Tibial artery (tissue), 4 donors: Measurements from ENCODE around the gene SLC35E4.

ENCODE experiments used
- DNase-seq, 2 donors: peaks; one replicate each; pipeline ENCODE4 v3.0.0-alpha.2; 2019
- H3K27ac ChIP-seq, 2 donors: fragments of 200-600 bp; sonication (generic) in 1 of 2; 1 replicate in 1 of 2; 2 replicates in 1 of 2; pipeline ENCODE4 v1.5.1; 2018 to 2019; ENCODE audit warnings: mild to moderate bottlenecking in 1 of 2
- H3K27me3 ChIP-seq, 2 donors: fragments of 200-600 bp; sonication (generic) in 1 of 2; one replicate each; pipeline versions ENCODE4 v1.5.1 to v1.6.0; 2016 to 2019
- H3K36me3 ChIP-seq, 3 donors: fragments of 200-600 bp; sonication (generic) in 2 of 3; one replicate each; pipeline ENCODE4 v1.5.1; 2016 to 2019; ENCODE audit warnings: mild to moderate bottlenecking in 2 of 3
- H3K4me1 ChIP-seq, 4 donors: fragments of 200-600 bp; sonication (generic) in 2 of 4; 1 replicate in 3 of 4; 2 replicates in 1 of 4; pipeline ENCODE4 v1.5.1; 2016 to 2019
- H3K4me3 ChIP-seq, 2 donors: fragments of 200-600 bp; sonication (generic) in 1 of 2; 1 replicate in 1 of 2; 2 replicates in 1 of 2; pipeline ENCODE4 v1.5.1; 2018 to 2019; ENCODE audit warnings: mild to moderate bottlenecking in 2 of 2
- H3K9me3 ChIP-seq, 3 donors: fragments of 200-600 bp; sonication (generic) in 1 of 3; one replicate each; pipeline ENCODE4 v1.5.1; 2016 to 2019
- intact Hi-C: fragments of 100-400 bp; cut with DNase I; formaldehyde crosslinking; loops from one replicate; pipeline ENCODE4 v1.15.0; 2023; ENCODE audit warnings: low total_unique reads
- TF ChIP-seq, protein P1 (sequence below), 2 experiments: fragments of 200-600 bp in 1 of 2; fragments of 450-650 bp in 1 of 2; IDR thresholded peaks; one replicate each; pipeline ENCODE4 v1.5.1; 2017 to 2019; ENCODE audit warnings: antibody characterized with exemption in 2 of 2, mild to moderate bottlenecking in 1 of 2, moderate library complexity in 1 of 2

The SLC35E4 gene

DNA sequence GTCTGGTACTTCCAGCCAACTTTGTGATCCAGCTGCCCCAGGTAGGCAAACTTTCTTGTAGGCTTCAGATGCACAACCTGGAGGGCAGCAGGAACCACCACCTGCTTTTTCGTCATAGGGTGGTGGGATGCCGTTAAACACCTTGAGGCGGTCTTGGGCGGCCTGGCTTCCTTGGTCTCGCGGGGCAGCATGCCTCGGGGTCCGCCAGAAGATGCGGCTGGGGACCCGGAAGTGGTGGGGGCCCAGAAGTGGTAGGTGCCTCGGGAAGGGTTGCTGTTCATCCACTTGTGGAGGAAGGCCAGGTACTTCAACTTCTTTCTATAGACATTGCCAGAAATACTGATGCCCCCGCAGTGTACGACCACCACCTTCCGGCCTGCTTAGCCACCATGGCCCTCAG, 18.8 kb downstream of the SLC35E4 start:
- Histone ChIP-seq H3K4me3 (no peak overlapping the region), H3K4me1 (no peaks in the 10 kb centered on the region), H3K27me3 (no peaks in the 10 kb centered on the region), H3K36me3 (peaks cover 0 to 8% (median 0%) of the 10 kb centered on the region in 3 donors), H3K9me3 (no peaks in the 10 kb centered on the region), H3K27ac (no peak overlapping the region)
- no peak for DNase-seq
- intact Hi-C loops: no loop called here
- TF ChIP-seq, protein P1, sequence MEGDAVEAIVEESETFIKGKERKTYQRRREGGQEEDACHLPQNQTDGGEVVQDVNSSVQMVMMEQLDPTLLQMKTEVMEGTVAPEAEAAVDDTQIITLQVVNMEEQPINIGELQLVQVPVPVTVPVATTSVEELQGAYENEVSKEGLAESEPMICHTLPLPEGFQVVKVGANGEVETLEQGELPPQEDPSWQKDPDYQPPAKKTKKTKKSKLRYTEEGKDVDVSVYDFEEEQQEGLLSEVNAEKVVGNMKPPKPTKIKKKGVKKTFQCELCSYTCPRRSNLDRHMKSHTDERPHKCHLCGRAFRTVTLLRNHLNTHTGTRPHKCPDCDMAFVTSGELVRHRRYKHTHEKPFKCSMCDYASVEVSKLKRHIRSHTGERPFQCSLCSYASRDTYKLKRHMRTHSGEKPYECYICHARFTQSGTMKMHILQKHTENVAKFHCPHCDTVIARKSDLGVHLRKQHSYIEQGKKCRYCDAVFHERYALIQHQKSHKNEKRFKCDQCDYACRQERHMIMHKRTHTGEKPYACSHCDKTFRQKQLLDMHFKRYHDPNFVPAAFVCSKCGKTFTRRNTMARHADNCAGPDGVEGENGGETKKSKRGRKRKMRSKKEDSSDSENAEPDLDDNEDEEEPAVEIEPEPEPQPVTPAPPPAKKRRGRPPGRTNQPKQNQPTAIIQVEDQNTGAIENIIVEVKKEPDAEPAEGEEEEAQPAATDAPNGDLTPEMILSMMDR (IDR thresholded peaks at IDR 0.05): no peak

GRCh38 chr22:30655532-30655931, 20.0 kb downstream of the SLC35E4 start:
- no peaks in the 10 kb centered on the region for H3K4me1 ChIP-seq
- H3K4me3 ChIP-seq: no peak overlapping the region
- no peak overlapping the region for H3K27ac ChIP-seq
- H3K27me3 ChIP-seq: no peaks in the 10 kb centered on the region
- H3K36me3 ChIP-seq: peaks cover 0 to 8% (median 0%) of the 10 kb centered on the region in 3 donors
- intact Hi-C loops: no loop called here
- no peaks in the 10 kb centered on the region for H3K9me3 ChIP-seq
- no peak for DNase-seq
- TF ChIP-seq, protein P1 (IDR thresholded peaks at IDR 0.05): no peak

DNA sequence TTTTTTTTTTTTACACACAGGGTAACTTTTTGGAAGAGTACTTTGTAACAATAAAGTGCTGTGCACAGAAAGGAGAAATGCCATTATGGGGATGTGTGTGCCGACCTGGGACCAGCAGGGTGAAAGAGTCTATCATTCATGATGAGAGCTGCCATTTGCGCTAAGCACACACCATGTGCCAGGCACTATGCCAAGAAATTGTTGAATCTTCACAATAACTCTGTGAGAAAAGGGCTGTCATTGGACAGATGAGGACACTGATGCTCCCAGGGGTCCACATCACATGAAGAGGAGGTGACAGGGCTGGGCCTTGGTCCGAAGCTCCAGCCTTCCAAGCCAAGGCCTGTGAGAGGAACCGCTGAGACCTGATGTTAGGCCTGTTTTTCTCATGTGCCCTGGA, 26.5 kb downstream of the SLC35E4 start:
- H3K9me3 ChIP-seq: no peaks in the 10 kb centered on the region
- no peak overlapping the region for H3K4me3 ChIP-seq
- H3K27ac ChIP-seq: no peak overlapping the region
- no peaks in the 10 kb centered on the region for H3K27me3 ChIP-seq
- TF ChIP-seq, protein P1 (IDR thresholded peaks at IDR 0.05): no peak
- peaks cover 0 to 10% (median 6%) of the 10 kb centered on the region in 4 donors for H3K4me1 ChIP-seq
- intact Hi-C loops: no loop called here
- no peak for DNase-seq
- peaks cover 0 to 32% (median 25%) of the 10 kb centered on the region in 3 donors for H3K36me3 ChIP-seq

GRCh38 chr22:30664798-30665197, 29.2 kb downstream of the SLC35E4 start:
- intact Hi-C loops: no loop called here
- Histone ChIP-seq H3K9me3 (no peaks in the 10 kb centered on the region), H3K36me3 (peaks cover 0 to 32% (median 17%) of the 10 kb centered on the region in 3 donors), H3K27ac (no peak overlapping the region), H3K4me1 (peaks cover 0 to 18% (median 13%) of the 10 kb centered on the region in 4 donors), H3K4me3 (no peak overlapping the region), H3K27me3 (no peaks in the 10 kb centered on the region)
- TF ChIP-seq, protein P1 (IDR thresholded peaks at IDR 0.05): no peak
- DNase-seq: no peak

- Histone ChIP-seq H3K4me3 (no peak overlapping the region), H3K36me3 (peaks cover 0 to 32% (median 17%) of the 10 kb centered on the region in 3 donors), H3K27me3 (no peaks in the 10 kb centered on the region), H3K4me1 (peaks cover 0 to 18% (median 13%) of the 10 kb centered on the region in 4 donors), H3K27ac (no peak overlapping the region), H3K9me3 (no peaks in the 10 kb centered on the region)
- intact Hi-C loops: no loop called here
- DNase-seq: no peak
- TF ChIP-seq, protein P1 (IDR thresholded peaks at IDR 0.05): no peak
Measured at GRCh38 chr22:30665266-30665665, 29.7 kb downstream of the SLC35E4 start.

DNA sequence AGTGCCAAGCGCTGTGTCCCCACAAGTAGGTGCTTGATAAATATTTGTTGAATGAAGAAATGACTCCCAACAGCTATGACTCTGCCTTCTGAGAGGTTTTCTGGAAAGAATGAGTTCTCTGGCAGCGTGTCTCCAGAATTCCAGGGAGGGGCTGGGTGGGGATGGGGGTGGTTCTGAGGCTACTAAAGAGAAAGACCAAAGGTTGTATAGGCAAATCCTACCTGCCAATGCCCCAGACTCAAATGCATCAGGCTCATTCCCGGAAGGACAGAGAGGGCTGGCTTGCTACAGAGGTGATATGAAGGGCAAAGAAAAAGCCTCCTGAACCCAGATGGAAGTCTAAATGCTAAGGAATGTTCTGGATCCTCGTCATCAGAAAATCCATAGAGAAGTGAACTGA, 30.2 kb downstream of the SLC35E4 start:
- peaks cover 0 to 32% (median 17%) of the 10 kb centered on the region in 3 donors for H3K36me3 ChIP-seq
- H3K27ac ChIP-seq: no peak overlapping the region
- TF ChIP-seq, protein P1 (IDR thresholded peaks at IDR 0.05): no peak
- no peak for DNase-seq
- intact Hi-C loops: no loop called here
- H3K27me3 ChIP-seq: no peaks in the 10 kb centered on the region
- no peaks in the 10 kb centered on the region for H3K9me3 ChIP-seq
- H3K4me1 ChIP-seq: peaks cover 0 to 18% (median 13%) of the 10 kb centered on the region in 4 donors
- no peak overlapping the region for H3K4me3 ChIP-seq
